Smooth muscle cell (in vitro differentiated cells): Measurements from ENCODE around the gene TPCN2. TPM values are rescaled to one million over a fixed set of nuclear protein-coding genes. Genes with fewer than 3 reads are reported as not detected.

ENCODE experiments used
- DNase-seq: peaks from one replicate; lab custom pipeline; 2025; ENCODE audit not compliant: unreplicated experiment; lab: John Stamatoyannopoulos, UW
- H2AFZ ChIP-seq: fragments of 200-600 bp; sonication (generic); 2 replicates; pipeline ENCODE4 v1.6.0; 2016; ENCODE audit warnings: antibody characterized with exemption, low read depth, mild to moderate bottlenecking
- H3F3A ChIP-seq: fragments of 200-600 bp; sonication (generic); 2 replicates; pipeline ENCODE4 v1.6.0; 2017; ENCODE audit warnings: antibody characterized with exemption, low read depth
- H3K27ac ChIP-seq: fragments of 200-600 bp; sonication (generic); 2 replicates; pipeline ENCODE4 v1.5.1; 2016; ENCODE audit warnings: low read depth, mild to moderate bottlenecking
- H3K27me3 ChIP-seq: fragments of 200-600 bp; sonication (generic); 2 replicates; pipeline ENCODE4 v1.6.1; 2016; ENCODE audit warnings: low read depth, mild to moderate bottlenecking
- H3K36me3 ChIP-seq: fragments of 200-600 bp; sonication (generic); 2 replicates; pipeline ENCODE4 v1.5.1; 2016; ENCODE audit warnings: low read depth
- H3K4me1 ChIP-seq: fragments of 200-600 bp; sonication (generic); 2 replicates; pipeline ENCODE4 v1.5.1; 2016; ENCODE audit warnings: low read depth
- H3K4me2 ChIP-seq: fragments of 200-600 bp; sonication (generic); 2 replicates; pipeline ENCODE4 v1.6.0; 2016; ENCODE audit warnings: mild to moderate bottlenecking
- H3K4me3 ChIP-seq: fragments of 200-600 bp; sonication (generic); 2 replicates; pipeline ENCODE4 v1.5.1; 2016; ENCODE audit warnings: mild to moderate bottlenecking
- H3K79me2 ChIP-seq: fragments of 200-600 bp; sonication (generic); 2 replicates; pipeline ENCODE4 v1.6.0; 2016; ENCODE audit warnings: low read depth, mild to moderate bottlenecking
- H3K9ac ChIP-seq: fragments of 200-600 bp; sonication (generic); 2 replicates; pipeline ENCODE4 v1.6.0; 2016; ENCODE audit warnings: low read depth
- H3K9me3 ChIP-seq: fragments of 200-600 bp; sonication (generic); replicated peaks from 2 replicates; pipeline ENCODE4 v1.5.1; 2016; ENCODE audit warnings: low read depth
- H4K20me1 ChIP-seq: fragments of 200-600 bp; sonication (generic); 2 replicates; pipeline ENCODE4 v1.6.0; 2016; ENCODE audit warnings: low read depth
- WGBS: methylation state at CpG from one replicate; pipeline ENCODE4 v1.1.7; 2016; ENCODE audit warnings: low lambda C conversion rate; 5-methylcytosine and 5-hydroxymethylcytosine counted together
- polyA plus RNA-seq: library from polyadenylated mRNA; unstranded; fragments of >200 nt; fragmentation: Nextera tagmentation; extraction: Ambion mirVana; gene quantifications from 2 replicates; pipeline ENCODE4 v1.2.1, GENCODE V29; 2016
- total RNA-seq: library from RNA; depleted of rRNA; stranded (reverse); fragments of >200 nt; gene quantifications from 2 replicates; pipeline ENCODE4 v1.2.3, GENCODE V29; 2014
- TF ChIP-seq, protein P1 (sequence below): fragments of 200-600 bp; sonication (generic); IDR thresholded peaks from 2 replicates; pipeline ENCODE4 v1.5.1; 2017; ENCODE audit warnings: borderline replicate concordance, mild to moderate bottlenecking, antibody characterized with exemption; ENCODE audit not compliant: insufficient read depth, poor library complexity, severe bottlenecking

The TPCN2 gene
- total and polyA plus RNA-seq, 2 experiments from 2014 or later = 7.4 to 10.5 TPM

DNA sequence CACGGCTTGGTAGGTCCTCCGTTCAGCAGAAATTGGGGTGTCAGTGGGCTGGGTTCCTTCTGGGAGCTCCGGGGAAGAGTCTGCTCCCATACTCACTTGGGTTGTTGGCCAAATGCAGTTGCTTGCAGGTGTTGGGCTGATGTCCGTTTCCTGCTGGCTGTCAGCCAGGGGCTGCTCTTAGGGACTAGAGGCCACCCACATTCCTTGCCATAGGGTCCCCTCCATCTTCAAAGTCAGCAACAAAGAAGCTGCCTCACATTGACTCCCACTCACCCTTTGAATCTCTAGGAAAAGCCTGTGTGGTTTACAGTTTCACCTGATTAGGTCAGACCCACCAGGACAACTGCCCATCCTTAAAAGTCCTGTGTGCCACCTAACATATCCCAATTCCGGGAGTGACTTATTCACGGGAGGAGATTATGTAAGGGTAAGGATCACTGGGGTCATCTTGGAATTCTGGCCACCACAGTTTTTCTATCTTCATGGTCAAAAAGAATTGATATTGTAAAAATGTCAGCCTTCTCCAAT, 43.0 kb downstream of the TPCN2 start:
- Histone ChIP-seq H3K27me3 (no peaks in the 10 kb centered on the region), H3K36me3 (no peaks in the 10 kb centered on the region), H3F3A (peaks cover 3% of the 10 kb centered on the region), H3K4me3 (no peak overlapping the region), H3K27ac (no peak overlapping the region), H3K4me2 (no peak overlapping the region), H4K20me1 (peaks cover 22% of the 10 kb centered on the region), H2AFZ (no peak overlapping the region), H3K9me3 (no peaks in the 10 kb centered on the region), H3K4me1 (peaks cover 4% of the 10 kb centered on the region), H3K79me2 (no peaks in the 10 kb centered on the region), H3K9ac (no peak overlapping the region)
- TF ChIP-seq, protein P1, sequence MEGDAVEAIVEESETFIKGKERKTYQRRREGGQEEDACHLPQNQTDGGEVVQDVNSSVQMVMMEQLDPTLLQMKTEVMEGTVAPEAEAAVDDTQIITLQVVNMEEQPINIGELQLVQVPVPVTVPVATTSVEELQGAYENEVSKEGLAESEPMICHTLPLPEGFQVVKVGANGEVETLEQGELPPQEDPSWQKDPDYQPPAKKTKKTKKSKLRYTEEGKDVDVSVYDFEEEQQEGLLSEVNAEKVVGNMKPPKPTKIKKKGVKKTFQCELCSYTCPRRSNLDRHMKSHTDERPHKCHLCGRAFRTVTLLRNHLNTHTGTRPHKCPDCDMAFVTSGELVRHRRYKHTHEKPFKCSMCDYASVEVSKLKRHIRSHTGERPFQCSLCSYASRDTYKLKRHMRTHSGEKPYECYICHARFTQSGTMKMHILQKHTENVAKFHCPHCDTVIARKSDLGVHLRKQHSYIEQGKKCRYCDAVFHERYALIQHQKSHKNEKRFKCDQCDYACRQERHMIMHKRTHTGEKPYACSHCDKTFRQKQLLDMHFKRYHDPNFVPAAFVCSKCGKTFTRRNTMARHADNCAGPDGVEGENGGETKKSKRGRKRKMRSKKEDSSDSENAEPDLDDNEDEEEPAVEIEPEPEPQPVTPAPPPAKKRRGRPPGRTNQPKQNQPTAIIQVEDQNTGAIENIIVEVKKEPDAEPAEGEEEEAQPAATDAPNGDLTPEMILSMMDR = no peak
- no peak for DNase-seq
- WGBS = over 99% methylated on average over 6 of the region's 6 CpGs

DNA sequence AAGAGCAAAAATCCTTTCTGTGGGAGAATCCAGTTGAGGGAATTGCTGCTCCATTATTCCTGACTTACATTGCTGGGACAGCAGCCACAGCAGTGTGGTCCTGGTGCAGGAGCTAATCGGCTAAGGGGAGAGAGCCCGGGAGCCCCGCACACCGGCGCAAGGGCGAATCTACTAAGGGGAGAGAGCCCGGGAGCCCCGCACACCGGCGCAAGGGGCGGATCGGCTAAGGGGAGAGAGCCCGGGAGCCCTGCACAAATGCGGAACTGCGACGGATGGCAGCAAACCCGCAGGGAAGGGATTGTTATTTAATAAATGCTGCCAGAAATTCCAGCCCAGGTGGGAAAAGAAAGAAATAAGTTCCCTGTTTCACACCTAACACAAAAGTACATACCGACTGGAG, 43.5 kb downstream of the TPCN2 start:
- peaks cover 3% of the 10 kb centered on the region for H3F3A ChIP-seq
- TF ChIP-seq, protein P1 = no peak
- no peak overlapping the region for H3K27ac ChIP-seq
- no peak for DNase-seq
- peaks cover 4% of the 10 kb centered on the region for H3K4me1 ChIP-seq
- H2AFZ ChIP-seq = no peak overlapping the region
- WGBS = 96% methylated on average over 18 of the region's 18 CpGs
- no peaks in the 10 kb centered on the region for H3K27me3 ChIP-seq
- no peaks in the 10 kb centered on the region for H3K36me3 ChIP-seq
- no peak overlapping the region for H3K9ac ChIP-seq
- H4K20me1 ChIP-seq = peaks cover 22% of the 10 kb centered on the region
- H3K79me2 ChIP-seq = no peaks in the 10 kb centered on the region
- no peak overlapping the region for H3K4me2 ChIP-seq
- no peaks in the 10 kb centered on the region for H3K9me3 ChIP-seq
- H3K4me3 ChIP-seq = no peak overlapping the region

DNA sequence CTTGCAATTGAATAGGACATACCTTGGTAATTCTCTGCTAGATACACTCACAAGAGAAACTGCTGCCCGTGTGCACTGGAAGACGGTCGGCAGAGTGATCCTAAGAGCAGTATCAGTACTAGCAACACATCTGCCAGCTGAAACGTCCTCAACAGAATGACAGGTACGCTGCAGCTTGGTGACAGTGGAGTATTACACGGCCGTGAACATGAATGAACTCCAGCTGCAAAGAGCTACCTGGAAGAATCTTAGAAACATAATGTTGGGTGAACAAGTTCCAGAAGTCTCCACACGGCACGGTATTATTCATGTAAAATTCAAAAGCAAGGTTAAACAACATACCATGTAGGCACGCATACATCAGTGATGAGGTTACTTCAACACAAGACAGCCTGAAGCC, 44.4 kb downstream of the TPCN2 start:
- Histone ChIP-seq H3K36me3 (no peaks in the 10 kb centered on the region), H3K9me3 (no peaks in the 10 kb centered on the region), H3K79me2 (no peaks in the 10 kb centered on the region), H2AFZ (no peak overlapping the region), H3F3A (peaks cover 3% of the 10 kb centered on the region), H3K4me2 (no peak overlapping the region), H3K4me1 (peaks cover 4% of the 10 kb centered on the region), H3K4me3 (no peak overlapping the region), H3K27me3 (no peaks in the 10 kb centered on the region), H4K20me1 (peaks cover 19% of the 10 kb centered on the region), H3K27ac (no peak overlapping the region), H3K9ac (no peak overlapping the region)
- WGBS = 88% methylated on average over 10 of the region's 10 CpGs
- no peak for DNase-seq
- TF ChIP-seq, protein P1 = no peak

DNA sequence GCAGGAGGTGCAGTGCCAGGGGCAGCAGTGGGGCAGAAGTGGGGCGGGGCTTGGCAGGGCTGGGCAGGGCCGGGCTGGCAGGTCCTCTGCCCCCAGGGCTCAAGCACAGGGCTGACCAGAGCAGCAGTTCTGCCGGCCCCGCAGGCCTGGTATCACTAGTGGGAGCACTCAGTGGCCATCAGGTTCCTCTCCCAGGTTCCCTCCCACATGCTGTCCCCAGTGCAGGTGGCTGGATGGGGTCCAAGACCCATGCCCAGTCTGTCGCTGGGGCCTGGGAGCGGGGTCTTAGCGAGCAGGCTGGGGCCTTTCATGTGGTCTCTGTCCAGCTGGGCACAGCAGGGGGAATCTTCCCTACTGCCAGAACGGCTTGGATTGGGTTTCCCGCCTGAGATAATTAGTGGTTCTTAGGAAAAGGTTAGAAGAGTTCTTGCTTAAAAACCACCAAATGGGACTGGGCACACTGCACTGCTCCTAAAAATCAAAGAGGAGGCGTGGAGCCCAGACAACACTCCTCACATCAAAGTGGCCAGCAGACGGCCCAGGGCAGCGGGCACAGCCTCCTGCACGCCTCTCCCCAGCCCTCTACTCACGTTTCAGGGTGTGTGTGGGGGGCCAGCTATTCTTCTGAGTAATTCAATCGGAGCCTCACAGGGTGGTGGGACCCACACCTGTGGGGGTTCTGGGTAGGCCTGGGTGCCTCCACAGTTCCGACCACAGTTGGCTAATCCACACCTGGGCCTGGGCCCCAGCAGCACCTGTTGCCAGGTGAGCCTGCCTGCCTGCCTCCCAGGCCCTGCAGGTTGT, 45.6 kb downstream of the TPCN2 start:
- Histone ChIP-seq H3K36me3 (no peaks in the 10 kb centered on the region), H3K4me1 (peaks cover 4% of the 10 kb centered on the region), H3K27me3 (no peaks in the 10 kb centered on the region), H3F3A (peaks cover 3% of the 10 kb centered on the region), H3K4me3 (no peak overlapping the region), H4K20me1 (peaks cover 6% of the 10 kb centered on the region), H3K9ac (no peak overlapping the region), H3K79me2 (no peaks in the 10 kb centered on the region), H3K27ac (no peak overlapping the region), H2AFZ (no peak overlapping the region), H3K9me3 (no peaks in the 10 kb centered on the region), H3K4me2 (no peak overlapping the region)
- no peak for DNase-seq
- TF ChIP-seq, protein P1 = no peak
- 58% methylated on average over 12 of the region's 16 CpGs for WGBS
